ENCODE results near the gene EIF1B.

- TF ChIP-seq CTCF (conservative IDR thresholded peaks at IDR 0.05; ENCODE audit: low read depth, low read length) (no peak), EZH2 (IDR thresholded peaks at IDR 0.05; ENCODE audit: borderline replicate concordance, low read depth, low read length, poor library complexity, severe bottlenecking) (no peak)
These were observed 12.3 kb downstream of the EIF1B start for GRCh38 chr3:40321818-40322217.

All from A673 (cell line).